ENCODE data around the gene DNASE1L1.

Gene DNASE1L1

DNA sequence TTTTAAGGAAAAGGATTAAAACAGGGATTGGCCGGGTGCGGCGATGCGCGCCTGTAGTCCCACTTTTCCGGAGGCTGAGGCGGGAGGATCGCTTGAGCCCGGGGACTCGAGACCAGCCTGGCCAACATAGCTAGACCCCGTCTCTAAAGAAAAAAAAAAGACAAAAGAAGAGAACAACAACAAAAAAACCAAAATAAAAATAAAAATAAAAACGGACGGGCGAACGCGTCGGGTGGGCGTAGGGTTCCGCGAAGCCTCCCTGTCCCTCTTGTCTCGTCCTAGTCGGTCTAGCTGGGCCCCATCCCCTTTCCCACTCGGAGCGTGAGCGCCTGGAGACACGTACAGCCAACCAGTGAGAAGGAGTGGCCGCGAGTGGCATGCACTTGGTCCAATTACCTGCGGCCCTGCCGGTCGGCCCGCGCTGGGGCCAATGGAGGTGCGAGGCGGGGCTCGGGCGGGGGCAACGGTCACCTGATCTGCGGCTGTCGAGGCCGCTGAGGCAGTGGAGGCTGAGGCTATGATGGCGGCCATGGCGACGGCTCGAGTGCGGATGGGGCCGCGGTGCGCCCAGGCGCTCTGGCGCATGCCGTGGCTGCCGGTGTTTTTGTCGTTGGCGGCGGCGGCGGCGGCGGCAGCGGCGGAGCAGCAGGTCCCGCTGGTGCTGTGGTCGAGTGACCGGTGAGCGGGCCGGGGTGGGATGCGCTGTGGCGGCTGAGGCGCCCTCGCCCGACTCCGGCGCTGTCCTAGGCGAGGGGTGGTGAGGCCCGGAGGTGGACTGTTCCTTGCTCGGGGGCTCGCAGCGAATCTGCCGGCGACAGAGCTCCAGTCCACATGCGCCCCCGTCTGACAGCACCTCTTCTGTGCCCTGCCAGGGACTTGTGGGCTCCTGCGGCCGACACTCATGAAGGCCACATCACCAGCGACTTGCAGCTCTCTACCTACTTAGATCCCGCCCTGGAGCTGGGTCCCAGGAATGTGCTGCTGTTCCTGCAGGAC is 19.4 kb upstream of the DNASE1L1 start, which contains the start of gene ATP6AP1:
Gene ATP6AP1, plus strand, starts transcription at position 502 of the 996 bp plus-strand sequence. Its CDS starts 16 bp downstream, at position 518.
- Mint-ChIP-seq H3K9me3 (no peaks in the 10 kb centered on the region), H3K4me3 (peak within 1 kb of the TSS; percentile 86), H3K27ac (peak within 1 kb of the TSS; percentile 84), H3K36me3 (peaks cover 5% of the 10 kb centered on the region), H3K4me1 (peaks cover 21% of the 10 kb centered on the region), H3K27me3 (no peaks in the 10 kb centered on the region)
- ATAC-seq, result peak; percentile 98

GRCh38 chrX:154426916-154427770 is 18.1 kb upstream of the DNASE1L1 start:
- ATAC-seq, result no peak
- Mint-ChIP-seq H3K27ac (no peak overlapping the region), H3K36me3 (peaks cover 5% of the 10 kb centered on the region)

GRCh38 chrX:154420402-154420756 is 11.3 kb upstream of the DNASE1L1 start:
- Mint-ChIP-seq H3K36me3 (peaks cover 7% of the 10 kb centered on the region), H3K9me3 (no peaks in the 10 kb centered on the region), H3K27ac (no peak overlapping the region)

More at GRCh38 chrX:154426916-154427770, 18.1 kb upstream of the DNASE1L1 start:
- Mint-ChIP-seq H3K4me1 (peaks cover 21% of the 10 kb centered on the region), H3K27me3 (no peaks in the 10 kb centered on the region), H3K9me3 (no peaks in the 10 kb centered on the region), H3K4me3 (no peak overlapping the region)

DNA sequence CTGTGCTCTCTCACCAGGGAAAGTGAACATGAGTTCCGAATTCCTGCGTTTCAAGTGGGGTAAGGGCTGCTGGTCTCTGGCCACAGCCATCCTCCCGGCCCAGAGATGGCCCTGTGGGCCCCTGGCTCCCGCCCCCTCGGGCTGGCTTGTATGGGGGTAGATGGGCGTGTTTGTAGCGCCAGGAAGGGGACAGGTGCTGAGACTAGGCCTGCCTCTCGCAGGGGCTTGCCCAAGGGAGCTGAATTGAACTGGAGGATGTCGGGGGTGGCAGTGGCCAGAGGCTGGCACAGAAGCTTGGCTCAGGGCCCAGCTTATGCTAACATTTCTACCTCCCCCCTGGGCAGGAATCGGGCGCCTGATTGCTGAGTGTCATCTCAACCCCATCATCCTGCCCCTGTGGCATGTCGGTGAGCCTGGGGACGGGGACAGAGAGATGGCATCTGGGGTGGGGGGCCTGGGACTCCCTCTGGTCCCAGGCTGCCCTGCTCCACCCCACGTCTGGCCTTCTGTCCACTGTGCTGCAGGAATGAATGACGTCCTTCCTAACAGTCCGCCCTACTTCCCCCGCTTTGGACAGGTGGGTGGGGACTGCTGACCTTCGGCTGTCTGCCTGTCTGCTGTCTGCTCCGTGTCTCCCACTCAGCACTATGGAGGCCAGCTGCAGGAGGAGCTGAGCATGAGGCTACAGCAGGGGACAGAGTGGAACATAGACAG is 10.8 kb upstream of the DNASE1L1 start:
- Mint-ChIP-seq H3K27me3 (no peaks in the 10 kb centered on the region), H3K36me3 (peaks cover 11% of the 10 kb centered on the region), H3K9me3 (no peaks in the 10 kb centered on the region), H3K4me3 (no peak overlapping the region), H3K4me1 (peaks cover 21% of the 10 kb centered on the region), H3K27ac (peak overlapping the region; percentile 60)
- no peak for ATAC-seq

More at GRCh38 chrX:154420402-154420756, 11.3 kb upstream of the DNASE1L1 start:
- Mint-ChIP-seq H3K27me3 (no peaks in the 10 kb centered on the region), H3K4me1 (peaks cover 21% of the 10 kb centered on the region), H3K4me3 (no peak overlapping the region)
- ATAC-seq, result no peak

DNA sequence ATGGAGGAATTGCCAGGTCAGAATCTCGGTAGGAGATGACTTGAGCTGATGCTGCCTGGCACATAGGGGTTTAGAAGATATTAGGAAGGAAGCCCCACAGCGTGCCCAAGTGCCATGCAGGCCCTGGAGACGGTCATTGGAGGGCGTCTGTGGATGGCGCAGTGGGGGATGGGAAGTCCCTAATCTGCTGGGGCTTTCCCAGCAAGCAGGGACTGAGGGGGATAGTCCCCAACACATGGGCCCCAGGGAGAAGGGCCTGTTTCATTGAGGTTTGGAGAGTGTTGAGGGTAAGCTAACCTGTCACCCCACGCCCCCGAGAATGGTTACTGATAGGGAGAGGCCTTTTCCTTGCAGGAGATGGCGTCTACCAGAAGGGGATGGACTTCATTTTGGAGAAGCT is 10.1 kb upstream of the DNASE1L1 start:
- H3K9me3 Mint-ChIP-seq, result no peaks in the 10 kb centered on the region
- peak; percentile 67 for ATAC-seq
- H3K36me3 Mint-ChIP-seq, result peaks cover 11% of the 10 kb centered on the region
- no peaks in the 10 kb centered on the region for H3K27me3 Mint-ChIP-seq
- peaks cover 21% of the 10 kb centered on the region for H3K4me1 Mint-ChIP-seq
- peak overlapping the region; percentile 10 for H3K4me3 Mint-ChIP-seq
- H3K27ac Mint-ChIP-seq, result peak overlapping the region; percentile 60

GRCh38 chrX:154417157-154417556 is 8.1 kb upstream of the DNASE1L1 start:
- Mint-ChIP-seq H3K27me3 (no peaks in the 10 kb centered on the region), H3K36me3 (peaks cover 16% of the 10 kb centered on the region), H3K4me3 (no peak overlapping the region), H3K9me3 (no peaks in the 10 kb centered on the region), H3K27ac (no peak overlapping the region), H3K4me1 (peaks cover 30% of the 10 kb centered on the region)
- no peak for ATAC-seq

DNA sequence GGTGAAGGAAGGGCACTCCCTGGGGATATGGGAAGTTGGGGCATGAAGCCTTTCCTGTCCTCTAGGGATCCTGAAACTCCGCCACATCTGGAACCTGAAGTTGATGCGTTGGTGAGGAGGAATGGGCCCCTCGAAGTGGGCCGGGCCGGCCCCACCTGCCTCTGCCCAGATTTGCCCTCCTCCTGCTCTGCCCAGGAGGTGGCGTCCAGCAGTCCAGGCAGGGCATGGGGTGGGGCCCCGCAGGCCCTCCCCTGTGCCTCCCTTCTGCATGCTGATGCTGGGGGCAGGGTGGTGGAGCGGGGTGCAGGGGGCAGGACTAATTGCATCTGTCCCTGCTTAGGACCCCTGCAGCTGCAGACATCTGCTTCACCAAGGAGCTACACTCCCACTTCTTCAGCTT is 4.1 kb upstream of the DNASE1L1 start:
- Mint-ChIP-seq H3K27me3 (no peaks in the 10 kb centered on the region), H3K4me1 (peaks cover 31% of the 10 kb centered on the region), H3K36me3 (peaks cover 16% of the 10 kb centered on the region), H3K4me3 (no peak overlapping the region), H3K9me3 (no peaks in the 10 kb centered on the region), H3K27ac (peak overlapping the region; percentile 89)
- ATAC-seq, result no peak

DNA sequence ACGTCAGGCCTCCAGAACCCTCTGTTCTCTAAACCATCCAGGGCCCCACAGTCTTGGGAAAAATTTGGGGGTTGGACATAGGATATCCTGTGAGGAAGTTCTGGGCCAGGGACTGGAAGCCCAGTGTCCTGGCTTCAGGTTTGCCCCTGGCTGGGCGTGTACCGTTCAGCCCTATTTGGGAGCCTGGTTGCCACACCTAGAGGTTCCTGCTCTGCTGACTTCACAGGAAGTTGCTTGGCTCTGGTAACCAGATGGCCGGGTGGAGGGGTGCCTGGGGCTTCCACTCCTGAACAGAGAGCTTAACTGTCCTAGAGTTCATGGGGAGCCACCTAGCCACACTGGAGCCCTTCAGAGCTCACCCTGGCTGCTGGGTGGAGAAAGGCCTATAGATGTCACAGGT is 3.4 kb upstream of the DNASE1L1 start:
- Mint-ChIP-seq H3K27ac (peak overlapping the region; percentile 89), H3K4me3 (peak overlapping the region; percentile 95), H3K27me3 (no peaks in the 10 kb centered on the region), H3K9me3 (no peaks in the 10 kb centered on the region), H3K36me3 (peaks cover 16% of the 10 kb centered on the region), H3K4me1 (peaks cover 31% of the 10 kb centered on the region)
- ATAC-seq, result peak; percentile 69

DNA sequence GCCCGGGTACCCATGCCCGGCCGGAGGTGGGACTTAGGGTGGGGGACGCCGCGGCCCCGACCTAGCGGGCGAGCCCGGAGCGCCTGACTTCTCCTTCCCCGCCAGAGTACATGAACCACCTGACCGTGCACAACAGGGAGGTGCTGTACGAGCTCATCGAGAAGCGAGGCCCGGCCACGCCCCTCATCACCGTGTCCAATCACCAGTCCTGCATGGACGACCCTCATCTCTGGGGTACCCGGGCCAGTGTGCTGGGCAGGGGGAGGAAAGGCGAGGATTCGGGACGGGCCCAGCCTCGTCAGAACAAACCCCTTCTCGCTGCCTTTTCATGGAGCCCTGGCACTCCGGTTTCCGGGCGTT is 2.9 kb upstream of the DNASE1L1 start:
- Mint-ChIP-seq H3K36me3 (peaks cover 16% of the 10 kb centered on the region), H3K9me3 (no peaks in the 10 kb centered on the region), H3K27ac (peak overlapping the region; percentile 89), H3K27me3 (no peaks in the 10 kb centered on the region), H3K4me1 (peaks cover 31% of the 10 kb centered on the region), H3K4me3 (peak overlapping the region; percentile 95)
- peak; percentile 84 for ATAC-seq

DNA sequence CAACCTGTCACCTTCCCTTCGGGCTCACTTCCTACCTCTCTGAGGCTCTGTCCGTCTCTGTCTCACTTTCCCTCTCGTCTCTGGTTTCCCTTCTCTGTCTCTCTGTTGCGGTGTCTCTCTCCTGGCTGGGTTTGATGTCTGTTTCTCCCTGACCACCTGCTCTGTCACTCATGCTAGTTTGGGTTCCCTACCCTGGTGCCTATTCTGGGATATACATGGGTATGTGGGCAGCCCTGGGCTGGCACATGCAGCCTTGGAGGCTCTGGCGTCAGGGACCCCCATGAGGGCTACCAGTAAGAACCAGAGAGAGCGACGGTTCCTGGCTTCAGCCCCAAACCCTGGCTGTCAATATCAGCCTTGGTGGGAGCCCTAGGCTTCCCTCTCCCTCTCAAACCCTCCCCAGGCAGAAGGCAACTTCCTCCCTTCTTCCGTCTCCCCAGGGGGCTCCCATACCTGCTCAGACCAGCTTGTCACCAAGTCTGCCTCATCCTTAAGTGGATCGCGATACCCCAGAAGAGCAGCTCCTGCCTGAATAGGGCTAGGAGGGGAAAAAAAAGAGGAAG is 314 bp downstream of the DNASE1L1 start:
- peak overlapping the region; percentile 80 for H3K4me3 Mint-ChIP-seq
- ATAC-seq, result no peak
- H3K9me3 Mint-ChIP-seq, result no peaks in the 10 kb centered on the region
- peaks cover 4% of the 10 kb centered on the region for H3K36me3 Mint-ChIP-seq
- H3K4me1 Mint-ChIP-seq, result peaks cover 27% of the 10 kb centered on the region
- H3K27me3 Mint-ChIP-seq, result no peaks in the 10 kb centered on the region
- peak overlapping the region; percentile 64 for H3K27ac Mint-ChIP-seq

DNA sequence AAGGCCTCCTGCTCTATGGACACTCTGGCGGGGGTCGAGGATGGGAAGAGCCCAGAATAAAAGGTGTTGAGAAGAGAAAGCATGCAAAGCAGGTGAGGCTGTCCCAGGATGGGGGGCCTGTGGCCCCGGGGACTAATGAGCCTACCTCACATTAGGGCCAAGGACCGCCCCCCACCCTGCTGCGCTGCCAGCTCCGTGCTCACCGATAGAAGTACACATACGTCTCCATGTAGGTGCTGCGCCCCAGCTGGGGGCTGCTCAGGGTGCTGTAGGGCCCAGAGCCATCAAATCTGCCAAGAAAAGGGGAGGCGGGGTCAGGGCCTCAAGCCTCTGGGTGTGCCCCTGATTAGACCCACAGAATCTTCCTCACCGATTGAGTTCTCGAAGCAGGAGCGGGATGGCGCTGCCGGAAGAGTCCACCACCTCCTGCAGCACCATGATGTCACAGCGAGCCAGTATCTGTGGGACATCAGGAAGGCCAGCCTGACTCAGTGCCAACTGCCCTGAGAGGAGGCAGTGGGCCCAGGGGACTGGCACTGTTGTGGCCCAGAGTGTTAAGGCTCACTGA is 4.3 kb downstream of the DNASE1L1 start:
- H3K4me3 Mint-ChIP-seq, result no peak overlapping the region
- ATAC-seq, result no peak
- H3K36me3 Mint-ChIP-seq, result peaks cover 10% of the 10 kb centered on the region
- H3K27ac Mint-ChIP-seq, result peak overlapping the region; percentile 49
- H3K9me3 Mint-ChIP-seq, result no peaks in the 10 kb centered on the region
- H3K27me3 Mint-ChIP-seq, result no peaks in the 10 kb centered on the region
- H3K4me1 Mint-ChIP-seq, result peaks cover 26% of the 10 kb centered on the region

- H3K27me3 Mint-ChIP-seq, result no peaks in the 10 kb centered on the region
- no peaks in the 10 kb centered on the region for H3K9me3 Mint-ChIP-seq
- peaks cover 19% of the 10 kb centered on the region for H3K36me3 Mint-ChIP-seq
- no peak overlapping the region for H3K27ac Mint-ChIP-seq
- no peak overlapping the region for H3K4me3 Mint-ChIP-seq
- no peak for ATAC-seq
- H3K4me1 Mint-ChIP-seq, result peaks cover 22% of the 10 kb centered on the region
Measured at GRCh38 chrX:154403858-154404257, 5.2 kb downstream of the DNASE1L1 start.

DNA sequence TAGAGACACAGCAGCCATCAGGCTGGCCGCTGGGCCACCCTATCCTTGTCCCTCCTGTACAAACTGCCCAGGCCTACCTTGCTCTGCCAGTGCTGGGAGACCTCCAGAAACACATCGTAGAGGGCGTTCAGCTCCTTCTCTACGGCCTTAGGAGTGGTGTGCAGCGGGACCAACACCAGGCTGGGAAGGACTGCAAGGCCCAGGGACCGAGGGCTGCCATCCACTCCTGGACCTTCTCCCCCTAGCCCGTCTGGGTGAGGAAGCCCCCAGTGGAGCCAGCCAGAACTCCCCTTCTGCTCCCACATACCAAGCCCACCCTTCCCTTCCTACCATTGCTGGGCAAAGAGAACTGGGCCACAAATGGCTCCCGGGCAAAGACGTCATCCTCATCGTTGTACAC is 5.9 kb downstream of the DNASE1L1 start:
- H3K27ac Mint-ChIP-seq, result no peak overlapping the region
- no peaks in the 10 kb centered on the region for H3K27me3 Mint-ChIP-seq
- H3K4me3 Mint-ChIP-seq, result no peak overlapping the region
- no peaks in the 10 kb centered on the region for H3K9me3 Mint-ChIP-seq
- peaks cover 25% of the 10 kb centered on the region for H3K36me3 Mint-ChIP-seq
- ATAC-seq, result no peak
- peaks cover 15% of the 10 kb centered on the region for H3K4me1 Mint-ChIP-seq

- Mint-ChIP-seq H3K27ac (peak overlapping the region; percentile 35), H3K36me3 (peaks cover 27% of the 10 kb centered on the region), H3K4me3 (no peak overlapping the region), H3K4me1 (peaks cover 14% of the 10 kb centered on the region), H3K27me3 (no peaks in the 10 kb centered on the region), H3K9me3 (no peaks in the 10 kb centered on the region)
- ATAC-seq, result no peak
Measured at GRCh38 chrX:154402622-154403127, 6.4 kb downstream of the DNASE1L1 start.

All from stimulated activated memory B cell treated with anti-CD40 and anti-IgM and Interleukin-4, amounts not matched to agents 10 μg/mL and 1 μg/mL and 100 μg/mL, for 72 hours (primary cell).